ENCODE measurements around the gene PMF1. TPM values are rescaled to one million over a fixed set of nuclear protein-coding genes. Genes with fewer than 3 reads are reported as not detected.
A peak's percentile ranks its signal among the peaks of the same experiment; 100 is the strongest.

PMF1 gene
- total and polyA plus RNA-seq, 2 of the 13 experiments (the other 11 are each of a cell fraction or from before 2014, with no cell fraction given), result 72.5 to 89.0 TPM

- TF ChIP-seq ZNF281 (CRISPR knock-in tag; IDR thresholded peaks at IDR 0.05; ENCODE audit: borderline replicate concordance) (peak; percentile 18; the same call in 1 of the 2 replicates), SMAD9 (CRISPR knock-in tag; IDR thresholded peaks at IDR 0.05) (peak; percentile 65; the same call in 1 of the 2 replicates), ZFP36L1 (CRISPR knock-in tag; IDR thresholded peaks at IDR 0.05) (peak; percentile 79), ZFP41 (CRISPR knock-in tag; IDR thresholded peaks at IDR 0.05; ENCODE audit: borderline replicate concordance) (no peak; the same call in 1 of the 2 replicates), BORCS8-MEF2B (CRISPR knock-in tag; IDR thresholded peaks at IDR 0.05) (peak; percentile 54; the same call in 1 of the 2 replicates), ZNF609 (CRISPR knock-in tag; IDR thresholded peaks at IDR 0.05; ENCODE audit: borderline replicate concordance) (0 out of 2 replicates have a peak, but pooled peaks have one; percentile 34), XRCC5 (optimal IDR thresholded peaks at IDR 0.05; ENCODE audit: low read length) (peak; percentile 29), ZNF274 (CRISPR knock-in tag; IDR thresholded peaks at IDR 0.05) (peak; percentile 86), NCOA2 (CRISPR knock-in tag; IDR thresholded peaks at IDR 0.05) (peak; percentile 56), ZNF414 (CRISPR knock-in tag; IDR thresholded peaks at IDR 0.05) (peak; percentile 87), ZNF430 (CRISPR knock-in tag; IDR thresholded peaks at IDR 0.05) (peak; percentile 57; the same call in 1 of the 2 replicates), THAP9 (CRISPR knock-in tag; IDR thresholded peaks at IDR 0.05; ENCODE audit: borderline replicate concordance) (peak; percentile 98), ZNF205 (CRISPR knock-in tag; IDR thresholded peaks at IDR 0.05) (peak; percentile 58; the same call in 1 of the 2 replicates)
These were observed 69.8 kb downstream of the PMF1 start, which contains the start of gene SMG5 (continued) for GRCh38 chr1:156282479-156283222.

Data from HepG2 (cell line).